ENCODE measurements around the gene COL18A1. TPM values are rescaled to one million over a fixed set of nuclear protein-coding genes. Genes with fewer than 3 reads are reported as not detected.
A peak's percentile ranks its signal among the peaks of the same experiment; 100 is the strongest.

The COL18A1 gene
- total RNA-seq, 1 donor from 2014 or later, result 52.6 TPM

DNA sequence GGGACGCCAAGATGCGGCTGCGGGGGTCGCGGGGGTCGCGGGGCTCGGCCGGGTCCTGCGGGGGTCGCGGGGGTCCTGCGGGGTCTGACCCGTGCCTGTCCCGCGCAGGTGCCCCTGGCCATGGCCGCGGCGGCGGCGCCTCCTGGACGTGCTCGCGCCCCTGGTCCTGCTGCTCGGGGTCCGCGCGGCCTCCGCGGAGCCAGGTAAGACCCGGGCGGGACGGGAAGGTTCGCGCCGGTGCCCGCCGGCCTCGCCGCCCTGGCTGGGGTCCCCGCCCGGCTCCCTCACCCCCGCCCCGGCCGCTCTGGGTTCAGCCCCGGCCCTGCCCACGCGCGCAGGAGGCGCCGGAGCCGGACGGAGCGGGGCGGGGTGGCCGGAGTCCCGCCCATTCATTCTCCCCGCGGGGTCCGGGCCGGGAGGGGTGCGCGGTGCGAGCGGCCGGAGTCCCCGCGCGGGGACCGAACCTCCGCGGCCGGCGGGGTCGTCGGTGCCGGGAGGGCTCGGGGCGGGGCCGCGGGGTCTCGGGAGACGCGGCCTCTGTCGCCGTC is 380 bp downstream of the COL18A1 start:
- Histone ChIP-seq H3K27ac (no peak overlapping the region), H3K9me3 (ENCODE audit: low read depth) (peaks cover 3% of the 10 kb centered on the region), H3K4me2 (peak overlapping the region; percentile 95), H3K4me1 (peaks cover 37% of the 10 kb centered on the region), H4K20me1 (ENCODE audit: low read depth) (peaks cover 39% of the 10 kb centered on the region), H2AFZ (replicated peaks) (no peak overlapping the region), H3K9ac (no peak overlapping the region), H3K79me2 (ENCODE audit: low read depth) (peaks cover 53% of the 10 kb centered on the region), H3K4me3 (peak overlapping the region; percentile 73), H3K27me3 (peaks cover 25% of the 10 kb centered on the region), H3F3A (ENCODE audit: low read depth) (peaks cover 33% of the 10 kb centered on the region), H3K36me3 (no peaks in the 10 kb centered on the region)
- H3K4me3 Mint-ChIP-seq, result no peak overlapping the region
- peaks cover 13% of the 10 kb centered on the region for H3K9me3 Mint-ChIP-seq
- peaks cover 24% of the 10 kb centered on the region for H3K27me3 Mint-ChIP-seq (ENCODE audit: insufficient read depth, low read depth)
- peaks cover 46% of the 10 kb centered on the region for H3K4me1 Mint-ChIP-seq
- TF ChIP-seq EZH2phosphoT487 (IDR thresholded peaks at IDR 0.05), result no peak
- TF ChIP-seq EZH2 (IDR thresholded peaks at IDR 0.05), result no peak
- TF ChIP-seq, protein P1, sequence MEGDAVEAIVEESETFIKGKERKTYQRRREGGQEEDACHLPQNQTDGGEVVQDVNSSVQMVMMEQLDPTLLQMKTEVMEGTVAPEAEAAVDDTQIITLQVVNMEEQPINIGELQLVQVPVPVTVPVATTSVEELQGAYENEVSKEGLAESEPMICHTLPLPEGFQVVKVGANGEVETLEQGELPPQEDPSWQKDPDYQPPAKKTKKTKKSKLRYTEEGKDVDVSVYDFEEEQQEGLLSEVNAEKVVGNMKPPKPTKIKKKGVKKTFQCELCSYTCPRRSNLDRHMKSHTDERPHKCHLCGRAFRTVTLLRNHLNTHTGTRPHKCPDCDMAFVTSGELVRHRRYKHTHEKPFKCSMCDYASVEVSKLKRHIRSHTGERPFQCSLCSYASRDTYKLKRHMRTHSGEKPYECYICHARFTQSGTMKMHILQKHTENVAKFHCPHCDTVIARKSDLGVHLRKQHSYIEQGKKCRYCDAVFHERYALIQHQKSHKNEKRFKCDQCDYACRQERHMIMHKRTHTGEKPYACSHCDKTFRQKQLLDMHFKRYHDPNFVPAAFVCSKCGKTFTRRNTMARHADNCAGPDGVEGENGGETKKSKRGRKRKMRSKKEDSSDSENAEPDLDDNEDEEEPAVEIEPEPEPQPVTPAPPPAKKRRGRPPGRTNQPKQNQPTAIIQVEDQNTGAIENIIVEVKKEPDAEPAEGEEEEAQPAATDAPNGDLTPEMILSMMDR (IDR thresholded peaks at IDR 0.05), result no peak
- peak; percentile 57 for DNase-seq (ENCODE audit: low spot score)
- no peak overlapping the region for H3K27ac Mint-ChIP-seq
- no peaks in the 10 kb centered on the region for H3K36me3 Mint-ChIP-seq

DNA sequence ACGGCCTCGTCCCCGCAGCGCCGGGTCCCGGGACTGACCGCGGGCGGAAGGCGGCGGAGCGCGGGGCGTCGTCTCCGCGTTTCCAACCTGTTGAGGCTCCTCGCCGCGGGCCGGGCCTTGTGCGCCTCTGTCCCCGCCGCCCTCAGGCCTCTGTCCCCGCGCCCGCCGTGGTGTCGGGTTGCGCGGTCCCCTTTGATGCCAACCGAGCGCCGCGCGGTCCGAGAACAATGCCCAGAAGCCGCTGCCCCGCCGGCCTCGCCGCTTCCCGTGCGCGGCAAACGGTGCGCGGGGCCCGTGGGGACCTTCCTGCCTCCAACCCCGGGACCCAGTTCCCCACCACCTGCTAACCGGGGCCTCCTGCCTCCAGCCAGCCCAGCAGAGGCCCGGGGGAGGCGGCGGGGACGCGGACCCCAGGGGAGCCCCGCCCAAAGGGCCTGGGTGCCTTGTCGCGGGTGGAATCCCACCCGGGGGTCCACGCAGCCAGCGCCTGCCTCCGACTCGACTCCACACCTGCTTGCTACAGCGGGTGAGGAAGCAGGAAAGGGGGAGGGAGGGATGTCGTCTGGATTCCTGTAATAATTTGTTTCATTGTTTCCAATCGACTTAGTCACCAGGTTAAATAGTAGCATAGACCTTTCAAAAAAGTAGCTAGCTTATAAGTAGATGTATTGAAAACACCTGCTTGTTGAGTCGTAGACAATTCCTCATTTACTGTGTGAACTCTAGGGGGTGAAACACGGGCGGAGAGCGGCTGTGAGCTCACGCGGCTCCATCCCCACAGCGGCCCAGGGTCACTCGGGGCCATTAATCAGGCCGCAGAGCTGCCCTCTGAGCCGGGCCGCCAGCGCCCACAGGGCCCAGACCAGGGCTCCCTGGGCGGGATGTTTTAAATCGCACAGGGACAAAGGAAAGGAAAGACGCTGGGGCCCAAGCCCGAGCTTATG is 1.1 kb downstream of the COL18A1 start:
- Mint-ChIP-seq H3K27me3 (ENCODE audit: insufficient read depth, low read depth) (peaks cover 26% of the 10 kb centered on the region), H3K4me3 (peak overlapping the region; percentile 85), H3K27ac (no peak overlapping the region), H3K36me3 (no peaks in the 10 kb centered on the region), H3K9me3 (peaks cover 12% of the 10 kb centered on the region), H3K4me1 (peaks cover 53% of the 10 kb centered on the region)
- Histone ChIP-seq H3F3A (ENCODE audit: low read depth) (peaks cover 33% of the 10 kb centered on the region), H4K20me1 (ENCODE audit: low read depth) (peaks cover 46% of the 10 kb centered on the region), H3K9ac (peak overlapping the region; percentile 44), H2AFZ (replicated peaks) (peak overlapping the region; percentile 8), H3K4me3 (peak overlapping the region; percentile 73), H3K27ac (peak overlapping the region; percentile 36), H3K9me3 (ENCODE audit: low read depth) (peaks cover 1% of the 10 kb centered on the region), H3K4me1 (peaks cover 40% of the 10 kb centered on the region), H3K27me3 (peaks cover 25% of the 10 kb centered on the region), H3K4me2 (peak overlapping the region; percentile 95), H3K36me3 (no peaks in the 10 kb centered on the region), H3K79me2 (ENCODE audit: low read depth) (peaks cover 61% of the 10 kb centered on the region)
- DNase-seq (ENCODE audit: low spot score), result peak; percentile 95
- TF ChIP-seq EZH2phosphoT487 (IDR thresholded peaks at IDR 0.05), result no peak
- TF ChIP-seq, protein P1 (IDR thresholded peaks at IDR 0.05), result no peak
- peak; percentile 8 for TF ChIP-seq EZH2 (IDR thresholded peaks at IDR 0.05)

DNA sequence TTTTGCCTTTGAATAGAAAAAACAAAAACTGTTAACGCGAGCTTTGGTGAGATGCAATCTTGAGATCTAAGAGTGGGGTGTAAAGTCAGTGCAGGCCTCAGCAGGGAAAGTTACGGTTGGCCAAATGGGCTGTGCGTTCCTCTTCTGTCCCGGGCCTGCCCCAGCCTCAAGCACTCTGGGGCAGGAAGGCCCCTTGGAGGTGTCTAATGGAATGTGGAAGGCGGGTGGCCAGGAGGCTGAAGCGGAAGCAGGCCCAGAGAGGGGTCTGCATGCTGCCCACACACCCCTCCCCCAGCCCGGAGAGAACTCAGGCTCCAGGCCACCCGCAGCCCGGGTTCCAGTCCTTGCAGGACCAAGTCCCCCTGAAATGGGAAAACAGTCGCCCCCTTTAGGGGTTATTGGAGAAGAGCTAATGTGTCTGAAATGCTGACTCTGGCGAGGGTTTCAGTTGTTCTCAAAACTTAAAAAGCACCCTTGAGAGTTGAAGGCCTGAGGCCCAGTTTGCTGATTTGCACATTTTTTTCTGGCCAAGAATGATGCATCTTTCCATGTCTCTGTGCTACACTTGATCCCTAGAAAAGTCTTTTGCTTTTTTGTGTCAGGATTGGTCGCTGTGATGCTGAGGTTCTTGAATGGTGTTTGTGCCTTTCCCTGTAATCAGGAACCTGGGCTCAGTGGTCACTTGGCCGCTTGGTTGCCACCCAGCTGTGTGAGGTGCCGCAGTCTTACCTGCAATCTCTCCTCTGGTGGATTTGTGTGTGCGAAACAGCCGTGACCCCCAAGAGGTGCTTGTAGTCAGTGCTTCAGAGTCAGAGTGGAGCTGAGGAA is 2.0 kb downstream of the COL18A1 start:
- Histone ChIP-seq H3K27me3 (peaks cover 25% of the 10 kb centered on the region), H3K4me1 (peaks cover 40% of the 10 kb centered on the region), H3K79me2 (ENCODE audit: low read depth) (peaks cover 70% of the 10 kb centered on the region), H3K4me3 (peak overlapping the region; percentile 73), H2AFZ (replicated peaks) (no peak overlapping the region), H3F3A (ENCODE audit: low read depth) (peaks cover 33% of the 10 kb centered on the region), H3K27ac (peak overlapping the region; percentile 36), H3K9ac (no peak overlapping the region), H4K20me1 (ENCODE audit: low read depth) (peaks cover 56% of the 10 kb centered on the region), H3K36me3 (no peaks in the 10 kb centered on the region), H3K4me2 (peak overlapping the region; percentile 95), H3K9me3 (ENCODE audit: low read depth) (no peaks in the 10 kb centered on the region)
- TF ChIP-seq, protein P1 (IDR thresholded peaks at IDR 0.05), result peak; percentile 47
- TF ChIP-seq EZH2phosphoT487 (IDR thresholded peaks at IDR 0.05), result no peak
- no peak overlapping the region for H3K27ac Mint-ChIP-seq
- peaks cover 22% of the 10 kb centered on the region for H3K27me3 Mint-ChIP-seq (ENCODE audit: insufficient read depth, low read depth)
- H3K36me3 Mint-ChIP-seq, result no peaks in the 10 kb centered on the region
- peak overlapping the region; percentile 85 for H3K4me3 Mint-ChIP-seq
- peak; percentile 77 for DNase-seq (ENCODE audit: low spot score)
- peaks cover 59% of the 10 kb centered on the region for H3K4me1 Mint-ChIP-seq
- H3K9me3 Mint-ChIP-seq, result peaks cover 3% of the 10 kb centered on the region
